HG03520 (cell line): ENCODE results near the gene ATE1.
"Not testable (repeated sequence)": the region's sequence is repeated elsewhere in the genome, so short reads cannot be mapped to it uniquely, and the experiment has no call there.

Source experiments
- ATAC-seq: cut with Tn5 transposase; IDR thresholded peaks from one replicate; pipeline ENCODE4 v1.9.1; 2021; ENCODE audit warnings: mild to moderate bottlenecking, moderate library complexity; ENCODE audit not compliant: unreplicated experiment

ATE1 gene

DNA sequence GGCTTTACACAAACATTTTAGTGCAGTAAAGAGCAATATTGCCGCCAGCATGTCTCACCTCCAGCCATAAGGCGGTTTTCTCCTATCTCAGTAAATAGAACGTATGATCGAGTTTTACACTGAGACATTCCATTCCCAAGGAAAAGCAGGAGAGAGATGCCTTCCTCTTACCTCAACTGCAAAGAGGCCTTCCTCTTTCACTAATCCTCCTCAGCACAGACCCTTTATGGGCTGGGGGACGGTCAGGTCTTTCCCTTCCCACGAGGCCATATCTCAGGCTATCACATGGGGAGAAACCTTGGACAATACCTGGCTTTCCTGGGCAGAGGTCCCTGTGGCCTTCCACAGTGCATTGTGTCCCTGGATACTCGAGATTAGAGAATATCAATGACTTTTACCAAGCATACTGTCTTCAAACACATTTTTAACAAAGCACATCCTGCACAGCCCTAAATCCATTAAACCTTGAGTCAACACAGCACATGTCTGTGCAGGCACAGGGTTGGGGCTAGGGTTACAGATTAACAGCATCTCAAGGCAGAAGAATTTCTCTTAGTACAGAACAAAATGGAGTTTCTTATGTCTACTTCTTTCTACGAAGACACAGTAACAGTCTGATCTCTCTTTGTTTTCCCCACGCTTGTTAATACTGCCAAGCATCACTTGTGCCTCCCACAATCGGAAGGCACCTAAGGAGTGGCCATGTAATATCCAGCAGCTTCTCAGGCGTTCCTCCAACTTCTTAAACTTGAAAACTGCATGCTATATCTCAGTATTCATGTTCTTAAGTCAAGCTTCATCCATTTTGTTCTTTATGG is 2.6 kb upstream of the ATE1 start:
- not testable (repeated sequence) for ATAC-seq

DNA sequence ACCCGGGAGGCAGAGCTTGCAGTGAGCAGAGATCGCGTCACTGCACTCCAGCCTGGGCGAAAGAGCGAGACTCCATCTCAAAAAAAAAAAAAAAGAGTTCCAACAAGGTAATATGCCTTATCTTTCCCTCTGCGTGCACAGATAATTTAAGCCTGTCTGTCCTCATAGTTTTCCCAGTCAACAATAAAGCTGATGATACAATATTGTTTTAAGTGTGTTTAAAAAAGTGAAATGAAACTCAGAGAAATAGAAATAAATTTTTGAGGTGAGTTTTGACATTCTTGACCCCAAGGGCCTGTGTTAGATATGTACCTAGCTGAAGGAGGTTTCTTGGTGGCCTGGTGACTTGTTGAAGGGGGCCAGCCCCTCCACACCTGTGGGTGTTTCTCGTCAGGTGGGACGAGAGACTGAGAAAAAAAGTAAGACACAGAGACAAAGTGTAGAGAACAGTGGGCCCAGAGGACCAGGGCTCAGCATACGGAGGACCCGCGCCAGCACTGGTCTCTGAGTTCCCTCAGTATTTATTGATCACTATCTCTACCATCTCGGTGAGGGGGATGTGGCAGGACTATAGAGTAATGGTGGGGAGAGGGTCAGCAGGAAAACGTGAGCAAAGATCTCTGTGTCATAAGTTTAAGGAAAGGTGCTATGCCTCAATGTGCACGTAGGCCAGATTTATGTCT is 1.9 kb upstream of the ATE1 start:
- not testable (repeated sequence) for ATAC-seq

DNA sequence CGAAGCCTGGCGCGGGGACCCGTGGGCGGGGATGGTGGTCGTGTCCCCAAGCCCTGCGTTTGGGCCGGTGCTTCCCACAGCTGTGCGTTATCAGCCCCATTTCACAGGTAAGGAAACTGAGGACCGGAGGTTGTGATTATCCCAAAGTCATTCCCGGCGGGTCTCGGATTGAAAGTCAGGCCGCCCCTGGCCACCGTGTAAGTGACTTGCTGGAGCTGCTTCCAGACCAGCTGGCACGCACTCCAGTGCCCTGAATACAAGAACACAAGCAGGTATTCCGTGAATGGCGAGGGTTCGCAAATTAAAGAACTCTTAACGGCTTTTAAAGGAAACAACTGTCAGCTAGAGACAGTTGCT is 675 bp upstream of the ATE1 start:
- ATAC-seq: peak; percentile 12

DNA sequence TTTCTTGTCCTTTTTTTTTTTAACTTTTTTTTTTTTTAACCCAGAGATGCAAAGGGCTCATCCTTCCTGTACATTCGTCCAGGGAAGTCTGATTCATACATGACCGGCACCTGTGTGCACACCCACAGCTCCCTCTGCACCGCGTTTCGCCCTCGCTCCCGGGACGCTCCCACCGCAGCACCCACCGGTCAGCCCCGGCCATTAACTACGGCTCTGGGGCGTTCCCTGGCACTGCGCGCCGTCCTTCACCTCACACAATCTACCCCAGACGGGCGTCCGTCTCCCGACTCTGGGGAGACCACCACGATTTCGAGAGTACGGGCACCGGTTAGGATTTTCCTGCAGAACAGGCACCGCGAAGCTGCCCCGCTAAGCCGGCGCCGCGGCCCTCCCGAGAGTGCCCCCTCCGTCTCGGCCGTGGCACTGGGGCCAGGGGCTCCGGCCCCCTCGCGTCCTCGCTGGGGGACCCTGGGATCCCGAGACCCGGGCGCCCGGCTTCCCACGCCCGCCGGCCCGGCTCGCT is 452 bp downstream of the ATE1 start:
- ATAC-seq: peak; percentile 42

DNA sequence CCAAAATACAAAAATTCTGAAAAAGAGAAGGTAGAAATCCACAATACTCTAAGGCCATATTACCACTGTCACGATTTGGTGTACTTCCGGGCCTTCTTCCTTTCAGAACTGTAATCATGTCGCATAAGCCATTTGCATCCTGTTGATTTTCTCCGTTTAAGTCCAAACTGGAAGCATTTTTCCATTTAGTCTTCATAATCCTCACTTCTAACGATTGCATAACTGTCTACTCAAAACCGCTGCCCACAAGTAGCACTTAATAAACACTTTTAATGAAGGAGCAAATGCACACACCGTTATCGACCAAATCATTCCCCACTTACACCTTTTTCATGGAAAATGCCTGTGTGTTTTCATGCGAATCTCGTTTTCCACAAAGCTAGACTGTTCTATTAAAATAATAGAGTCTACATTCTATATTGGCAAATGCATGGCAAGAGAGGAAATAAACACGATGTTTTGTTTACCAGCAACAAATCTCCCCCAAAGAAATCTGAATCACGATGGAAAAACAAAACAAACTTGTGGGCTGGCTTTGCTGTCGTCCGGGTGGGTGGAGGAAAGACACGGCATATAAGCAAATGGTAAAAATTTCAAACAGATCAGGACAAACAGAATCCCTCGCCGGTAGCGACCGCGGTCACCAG is 1.0 kb downstream of the ATE1 start:
- peak; percentile 0 for ATAC-seq

DNA sequence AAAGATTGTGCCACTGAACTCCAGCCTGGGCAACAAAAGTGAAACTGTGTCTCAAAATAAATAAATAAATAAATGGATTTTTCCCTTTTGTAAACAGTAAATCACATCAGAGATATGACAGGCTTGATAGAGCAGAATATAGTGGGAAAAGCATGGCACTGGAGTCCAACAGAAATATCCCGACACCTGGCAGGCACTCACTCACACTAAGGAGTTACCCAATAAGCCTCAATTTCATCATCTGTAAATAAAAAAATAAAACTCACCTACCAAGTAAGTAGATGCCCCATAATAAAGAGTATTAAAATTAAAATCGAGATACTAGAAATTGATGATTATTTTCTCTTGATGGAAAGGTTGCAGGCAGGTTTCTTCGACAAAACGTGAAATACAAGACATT is 1.7 kb downstream of the ATE1 start:
- ATAC-seq: no peak

DNA sequence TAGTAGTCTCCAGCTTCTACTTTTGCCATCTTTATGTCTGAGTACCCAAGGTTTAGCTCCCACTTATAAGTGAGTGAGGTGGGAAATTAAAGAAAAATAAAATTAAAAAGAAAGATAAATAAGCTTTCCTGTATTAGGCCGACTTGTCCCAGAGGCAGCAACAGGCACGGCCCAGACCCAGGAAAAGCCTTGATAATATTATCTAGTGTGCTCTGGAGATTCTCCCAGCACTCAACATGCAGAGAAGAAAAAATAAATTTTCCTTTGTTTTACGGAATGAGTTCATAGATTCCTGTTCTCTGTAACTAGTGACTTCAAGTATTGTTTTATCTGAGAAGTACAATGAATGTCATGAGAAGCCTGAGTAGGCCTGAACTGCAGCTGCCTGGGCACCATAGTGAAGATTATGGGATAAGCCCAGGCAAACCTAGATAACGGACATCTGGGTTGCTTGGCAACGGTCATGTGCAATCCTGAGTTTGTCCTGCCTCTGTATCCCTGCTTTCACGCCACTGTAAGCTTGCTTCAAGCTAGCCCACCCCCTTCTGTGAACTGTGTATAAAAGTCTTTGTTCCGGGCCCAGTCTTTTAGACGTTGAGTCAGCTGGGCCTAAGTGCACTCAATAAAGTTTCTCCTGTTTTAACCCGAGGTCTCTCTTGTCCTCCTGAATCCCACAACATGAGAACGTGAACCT is 6.4 kb downstream of the ATE1 start:
- ATAC-seq: no peak

DNA sequence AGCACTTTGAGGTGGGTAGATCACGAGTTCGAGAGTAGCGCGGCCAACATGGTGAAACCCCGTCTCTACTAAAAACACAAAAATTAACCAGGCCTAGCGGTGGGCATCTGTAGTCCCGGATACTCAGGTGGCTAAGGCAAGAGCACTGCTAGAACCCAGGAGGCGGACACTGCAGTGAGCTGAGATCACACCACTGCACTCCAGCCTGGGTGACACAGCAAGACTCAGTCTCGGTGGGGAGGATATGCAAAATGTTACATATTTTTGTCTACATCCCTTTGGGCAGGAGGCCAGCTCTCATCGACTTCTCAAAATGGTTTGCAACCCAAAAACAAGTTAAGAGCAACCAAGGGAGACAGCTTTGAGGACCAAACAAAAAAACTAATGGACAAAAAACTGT is 8.2 kb downstream of the ATE1 start:
- ATAC-seq: no peak

DNA sequence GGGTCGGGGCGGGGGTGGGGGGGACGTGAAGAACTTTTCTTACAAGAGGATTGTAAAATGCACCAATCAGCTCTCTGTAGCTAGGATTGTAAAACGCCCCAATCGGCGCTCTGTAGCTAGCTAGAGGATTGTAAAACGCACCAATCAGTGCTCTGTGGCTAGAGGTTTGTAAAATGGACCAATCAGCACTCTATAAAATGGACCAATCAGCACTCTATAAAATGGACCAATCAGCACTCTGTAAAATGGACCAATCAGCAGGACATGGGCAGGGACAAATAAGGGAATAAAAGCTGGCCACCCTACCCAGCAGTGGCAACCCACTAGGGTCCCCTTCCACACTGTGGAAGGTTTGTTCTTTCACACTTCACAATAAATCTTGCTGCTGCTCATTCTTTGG is 9.0 kb downstream of the ATE1 start:
- ATAC-seq: not testable (repeated sequence)

DNA sequence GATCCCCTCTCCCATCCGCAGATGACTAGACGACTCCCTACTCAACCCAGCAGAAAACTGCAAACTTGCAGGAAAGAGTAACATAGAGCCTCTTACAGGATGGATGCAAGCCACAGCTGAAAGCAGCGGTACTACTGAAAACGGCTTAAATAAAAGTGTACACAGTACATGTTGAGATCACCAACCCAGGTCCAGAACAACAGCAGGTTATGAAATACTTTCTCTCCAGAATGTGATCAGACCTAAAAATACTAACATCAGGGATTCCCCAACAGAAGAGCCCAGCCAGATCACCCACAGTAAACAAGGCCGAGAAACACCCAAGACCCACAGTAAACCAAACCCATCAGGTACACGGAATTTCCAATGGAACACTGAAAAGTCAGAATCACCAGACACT is 13.2 kb downstream of the ATE1 start:
- no peak for ATAC-seq

DNA sequence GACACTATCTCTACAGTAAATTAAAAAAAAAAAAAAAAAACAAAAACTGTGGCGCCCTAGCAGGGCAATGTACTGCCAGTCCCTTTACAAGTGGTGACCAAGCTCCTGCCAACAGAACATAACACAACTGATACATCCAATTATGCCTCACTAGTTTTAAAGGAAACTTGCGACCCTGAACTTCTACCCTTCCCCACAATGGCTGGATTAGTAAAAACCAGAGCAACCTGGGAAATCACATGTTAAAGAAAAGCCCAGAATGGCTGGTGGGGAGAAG is 16.5 kb downstream of the ATE1 start:
- no peak for ATAC-seq

DNA sequence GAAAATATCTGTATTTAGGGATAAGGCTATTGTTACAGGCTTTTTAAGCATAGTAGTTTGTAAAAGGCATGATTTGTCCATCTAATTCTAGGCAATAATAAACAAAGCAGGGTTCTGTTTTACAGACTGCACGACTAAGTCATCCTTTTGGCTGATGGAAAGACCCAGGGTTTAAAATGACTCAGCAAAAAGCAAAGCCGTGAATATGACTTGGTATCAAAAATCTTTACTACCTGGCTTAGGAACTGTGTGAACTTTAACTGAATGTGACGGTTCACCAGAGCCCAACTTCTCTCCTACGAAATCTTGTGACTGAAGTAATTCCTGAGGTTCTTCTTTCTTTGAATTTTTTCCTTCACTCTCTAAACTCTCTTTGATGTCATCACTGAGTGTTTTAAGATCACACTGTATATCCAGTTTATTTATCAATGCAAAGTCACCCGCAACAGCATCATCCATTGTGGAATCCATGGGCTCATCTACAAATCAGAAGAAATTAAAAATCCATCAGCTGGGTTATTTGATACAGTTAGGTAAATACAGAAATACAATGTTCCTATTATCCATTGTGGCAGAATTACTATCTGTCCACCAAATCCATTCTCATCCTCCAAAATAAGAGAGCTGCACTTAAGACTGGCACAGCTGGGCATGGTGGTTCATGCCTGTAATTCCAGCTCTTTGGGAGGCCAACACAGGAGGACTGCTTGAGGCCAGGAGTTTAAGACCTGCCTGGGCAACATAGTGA is 17.0 kb downstream of the ATE1 start:
- no peak for ATAC-seq

DNA sequence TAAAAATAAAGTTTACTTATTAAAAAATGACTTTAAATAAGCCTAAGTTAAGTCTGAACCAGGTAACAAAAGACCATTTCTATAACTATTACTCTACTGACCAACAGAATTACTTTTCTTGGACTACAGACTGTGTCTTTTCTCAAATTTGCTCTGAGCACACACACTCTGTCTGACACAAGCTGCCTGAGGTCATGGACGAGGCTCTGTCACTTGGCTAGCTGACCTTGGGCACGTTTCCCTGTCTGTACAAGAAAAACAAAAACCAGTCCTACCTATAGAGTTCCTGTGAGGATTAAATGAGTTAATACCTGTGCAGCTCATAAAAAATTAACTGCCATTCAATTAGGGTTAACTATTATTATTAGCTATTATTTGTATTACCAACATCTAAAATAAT is 22.9 kb downstream of the ATE1 start:
- ATAC-seq: no peak

DNA sequence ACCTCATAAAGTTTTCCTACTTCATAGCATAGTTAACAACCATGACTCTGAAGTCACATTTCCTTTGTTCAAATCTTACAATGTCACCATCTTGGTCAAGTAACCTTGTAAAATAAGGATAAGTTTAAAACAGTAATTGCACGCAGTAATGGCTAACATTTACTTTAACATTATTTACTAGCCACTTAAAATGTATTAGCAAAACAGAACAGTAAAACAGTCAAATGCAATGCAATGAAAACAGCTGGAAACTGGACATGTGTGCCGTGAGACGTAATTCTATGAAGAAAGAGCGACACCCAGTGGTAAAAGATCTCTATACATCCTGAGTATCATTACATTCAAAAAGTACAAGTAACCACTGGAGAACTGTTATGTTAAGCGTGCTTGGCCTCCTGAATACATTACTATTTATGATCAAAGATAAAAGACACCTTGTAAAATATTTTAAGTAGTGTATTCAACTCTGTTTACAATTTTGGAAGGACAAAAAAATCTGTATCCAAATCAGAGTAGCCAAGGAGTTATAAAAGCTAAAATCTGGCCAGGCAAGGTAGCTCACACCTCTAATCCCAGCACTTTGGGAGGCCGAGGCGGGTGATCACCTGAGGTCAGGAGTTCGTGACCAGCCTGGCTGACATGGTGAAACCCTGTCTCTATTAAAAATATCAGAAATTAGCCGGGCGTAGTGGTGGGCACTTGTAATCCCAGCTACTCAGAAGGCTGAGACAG is 27.2 kb downstream of the ATE1 start:
- ATAC-seq: peak; percentile 74

DNA sequence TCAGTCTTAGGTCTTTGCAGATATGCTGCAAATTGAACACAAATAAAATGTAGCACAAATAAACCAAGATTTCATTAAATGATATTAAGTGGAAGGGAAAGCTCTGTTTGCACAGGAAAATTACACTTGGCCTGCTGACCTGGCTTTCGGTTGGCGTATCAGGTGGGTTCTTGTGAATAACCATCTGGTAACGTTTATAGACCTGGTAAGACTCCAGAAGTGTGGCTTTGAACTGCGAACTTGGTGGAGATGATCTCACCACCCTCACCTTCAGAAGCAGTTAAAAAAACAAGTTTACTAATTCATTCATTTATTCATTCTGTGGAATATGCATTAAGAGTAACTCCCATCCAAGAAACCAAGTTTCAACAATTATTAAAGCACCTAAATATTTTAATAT is 28.1 kb downstream of the ATE1 start:
- ATAC-seq: no peak

DNA sequence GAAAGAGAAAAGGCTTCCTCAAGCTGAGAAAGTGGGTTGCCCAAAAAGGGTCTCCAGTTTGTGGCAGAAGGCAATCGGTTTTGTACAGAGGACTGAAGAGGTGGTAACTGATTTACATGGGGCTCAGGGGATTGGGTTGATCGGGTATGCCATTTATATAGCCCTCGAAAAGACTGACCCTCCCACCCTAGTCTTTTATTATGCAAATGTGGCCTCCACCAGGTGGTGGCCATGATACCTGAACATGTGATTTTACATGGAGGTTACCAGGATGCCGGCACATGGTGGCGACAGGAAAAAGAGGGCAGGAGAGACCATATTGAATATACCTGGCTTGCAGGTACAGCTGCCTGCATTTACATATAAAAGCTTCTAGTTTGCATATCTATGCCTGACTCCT is 36.7 kb downstream of the ATE1 start:
- no peak for ATAC-seq

DNA sequence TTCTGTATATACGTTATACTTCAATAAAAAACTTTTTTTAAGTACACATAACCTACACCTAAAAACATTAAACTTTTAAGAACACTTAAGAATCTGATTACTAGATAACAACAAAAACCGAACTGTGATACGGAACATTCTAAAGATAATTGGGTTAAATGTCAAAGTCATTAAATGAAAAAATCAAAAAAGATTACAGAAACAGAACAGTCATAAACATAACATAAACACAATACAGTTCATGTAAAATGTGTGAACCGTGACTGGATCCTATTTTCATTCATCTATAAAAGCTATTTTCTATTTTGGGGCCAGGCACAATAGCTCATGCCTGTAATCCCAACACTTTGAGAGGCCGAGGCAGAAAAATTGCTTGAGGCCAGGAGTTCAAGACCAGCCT is 38.6 kb downstream of the ATE1 start:
- ATAC-seq: no peak

DNA sequence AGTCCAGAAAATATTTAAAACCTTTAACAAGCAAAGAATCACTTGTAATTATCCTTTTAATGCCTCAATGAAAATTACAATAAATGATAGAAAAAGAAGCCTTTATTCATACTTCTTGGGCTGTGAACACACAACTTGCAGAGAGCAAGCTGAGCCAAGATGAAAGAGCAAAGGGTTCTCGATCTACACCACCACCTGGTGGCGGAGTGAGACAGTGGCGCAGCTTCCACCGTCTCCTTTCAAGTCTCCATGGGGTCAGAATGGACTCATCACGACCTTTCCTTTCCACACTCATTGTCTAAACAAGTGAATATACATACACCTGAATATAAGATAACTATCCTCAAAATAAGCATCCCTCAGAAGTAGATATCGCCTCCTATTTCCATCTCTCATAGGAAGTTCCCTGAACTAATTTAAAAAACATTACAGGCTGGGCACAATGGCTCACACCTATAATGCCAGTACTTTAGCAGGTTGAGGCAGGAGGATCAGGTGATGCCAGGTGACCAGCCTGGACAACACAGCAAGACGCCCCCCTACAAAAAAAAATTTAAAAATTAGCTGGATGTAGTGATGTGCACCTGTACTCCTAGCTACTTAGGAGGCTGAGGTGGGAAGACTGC is 40.7 kb downstream of the ATE1 start:
- peak; percentile 65 for ATAC-seq

DNA sequence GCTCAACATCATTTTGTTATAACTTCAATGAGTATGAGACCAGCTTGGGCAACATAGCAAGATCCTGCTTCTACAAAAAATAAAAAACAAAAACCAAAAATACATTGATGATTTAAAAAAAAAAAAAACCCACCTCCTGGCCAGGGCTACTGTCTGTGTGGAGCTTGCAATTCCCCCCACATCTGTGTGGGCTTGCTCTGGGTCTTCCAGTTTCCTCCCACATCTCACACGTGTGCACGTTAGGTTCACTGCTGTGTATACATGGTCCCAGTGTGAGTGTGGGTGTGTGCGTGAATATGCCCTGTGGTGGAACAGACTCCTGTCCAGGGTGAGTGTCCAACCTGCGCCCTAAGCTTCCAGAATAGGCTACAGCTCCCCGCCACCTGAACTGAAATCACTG is 41.6 kb downstream of the ATE1 start:
- ATAC-seq: no peak

DNA sequence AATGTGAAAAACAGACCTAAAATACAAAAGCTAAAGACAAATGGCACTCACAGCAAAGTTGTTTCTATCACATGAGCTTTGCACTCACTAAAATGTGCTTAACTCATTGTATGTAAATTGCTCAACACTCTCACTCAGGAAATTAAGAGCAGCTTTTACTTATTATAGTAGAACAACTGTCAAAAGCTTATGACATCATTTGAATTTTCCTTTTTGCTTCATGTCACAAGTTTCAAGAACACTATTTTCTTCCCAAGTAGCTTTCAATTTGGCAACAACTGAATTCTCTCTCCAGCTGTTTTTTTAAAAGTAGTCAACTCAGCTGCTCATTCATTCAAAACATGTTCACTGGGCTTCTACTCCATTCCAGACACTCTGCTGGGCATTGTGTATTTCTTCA is 46.9 kb downstream of the ATE1 start:
- no peak for ATAC-seq
